SJCRH30 (cell line): Measurements from ENCODE around the gene IRX2. TPM values are rescaled to one million over a fixed set of nuclear protein-coding genes. Genes with fewer than 3 reads are reported as not detected.

Experiments used
- DNase-seq, 2 experiments: peaks; one replicate each; pipeline ENCODE4 v3.0.0-alpha.2; 2015 to 2020
- H3K27ac ChIP-seq: fragments of 250-450 bp; sonication (Bioruptor Pico); 2 replicates; pipeline ENCODE4 v1.5.1; 2020; ENCODE audit warnings: mild to moderate bottlenecking, moderate library complexity
- H3K27me3 ChIP-seq: fragments of 250-450 bp; sonication (Bioruptor Pico); 2 replicates; pipeline ENCODE4 v1.5.1; 2020; ENCODE audit warnings: mild to moderate bottlenecking, moderate library complexity
- H3K36me3 ChIP-seq: fragments of 250-450 bp; sonication (Bioruptor Pico); 2 replicates; pipeline ENCODE4 v1.5.1; 2020; ENCODE audit warnings: mild to moderate bottlenecking, moderate library complexity
- H3K4me1 ChIP-seq: fragments of 250-450 bp; sonication (Bioruptor Pico); 2 replicates; pipeline ENCODE4 v1.5.1; 2020; ENCODE audit warnings: mild to moderate bottlenecking, moderate library complexity
- H3K4me3 ChIP-seq: fragments of 250-450 bp; sonication (Bioruptor Pico); 2 replicates; pipeline ENCODE4 v1.5.1; 2020; ENCODE audit warnings: mild to moderate bottlenecking, moderate library complexity
- H3K9me3 ChIP-seq: fragments of 250-450 bp; sonication (Bioruptor Pico); replicated peaks from 2 replicates; pipeline ENCODE4 v1.5.1; 2020; ENCODE audit warnings: mild to moderate bottlenecking, moderate library complexity
- total RNA-seq: library from RNA; depleted of rRNA; stranded (reverse); fragments of >200 nt; shearing (Covaris generic); gene quantifications from 2 replicates; pipeline ENCODE4 v1.2.3, GENCODE V29; 2014

IRX2 gene
- total RNA-seq, 1 experiment from 2014 or later: 6.4 TPM

GRCh38 chr5:2750758-2751464 is 566 bp downstream of the IRX2 start:
- peak; percentile 14 to 32 for DNase-seq
- Histone ChIP-seq H3K4me1 (no peaks in the 10 kb centered on the region), H3K4me3 (peak overlapping the region; percentile 81), H3K27ac (0 out of 2 replicates have a peak overlapping the region, but pooled peaks have one; percentile 21), H3K27me3 (no peaks in the 10 kb centered on the region), H3K9me3 (no peaks in the 10 kb centered on the region), H3K36me3 (peaks cover 8% of the 10 kb centered on the region; the same call in 1 of the 2 replicates)

GRCh38 chr5:2750026-2750757 is 1.3 kb downstream of the IRX2 start:
- H3K9me3 ChIP-seq: no peaks in the 10 kb centered on the region
- no peaks in the 10 kb centered on the region for H3K4me1 ChIP-seq
- H3K27ac ChIP-seq: 0 out of 2 replicates have a peak overlapping the region, but pooled peaks have one; percentile 21
- peaks cover 8% of the 10 kb centered on the region; the same call in 1 of the 2 replicates for H3K36me3 ChIP-seq
- peak in 1 of 2 experiments; percentile 13 for DNase-seq
- H3K27me3 ChIP-seq: no peaks in the 10 kb centered on the region
- peak overlapping the region; percentile 81 for H3K4me3 ChIP-seq

- DNase-seq: no peak
- Histone ChIP-seq H3K9me3 (no peaks in the 10 kb centered on the region), H3K27me3 (no peaks in the 10 kb centered on the region), H3K4me1 (no peaks in the 10 kb centered on the region), H3K4me3 (peak overlapping the region; percentile 81; the same call in 1 of the 2 replicates), H3K36me3 (peaks cover 8% of the 10 kb centered on the region; the same call in 1 of the 2 replicates), H3K27ac (no peak overlapping the region)
Measured at GRCh38 chr5:2749514-2750025, 1.9 kb downstream of the IRX2 start.

- no peak overlapping the region for H3K4me3 ChIP-seq
- no peaks in the 10 kb centered on the region for H3K9me3 ChIP-seq
- peaks cover 8% of the 10 kb centered on the region; the same call in 1 of the 2 replicates for H3K36me3 ChIP-seq
- H3K27ac ChIP-seq: no peak overlapping the region
- no peaks in the 10 kb centered on the region for H3K27me3 ChIP-seq
- no peak for DNase-seq
- no peaks in the 10 kb centered on the region for H3K4me1 ChIP-seq
Measured at GRCh38 chr5:2748861-2749513, 2.5 kb downstream of the IRX2 start.

GRCh38 chr5:2748179-2748860 is 3.2 kb downstream of the IRX2 start:
- Histone ChIP-seq H3K27me3 (no peaks in the 10 kb centered on the region), H3K27ac (no peak overlapping the region), H3K36me3 (peaks cover 8% of the 10 kb centered on the region; the same call in 1 of the 2 replicates), H3K4me3 (no peak overlapping the region), H3K9me3 (no peaks in the 10 kb centered on the region), H3K4me1 (no peaks in the 10 kb centered on the region)
- DNase-seq: no peak

- no peak for DNase-seq
- Histone ChIP-seq H3K4me1 (no peaks in the 10 kb centered on the region), H3K27me3 (no peaks in the 10 kb centered on the region), H3K36me3 (peaks cover 8% of the 10 kb centered on the region; the same call in 1 of the 2 replicates), H3K4me3 (no peak overlapping the region), H3K27ac (no peak overlapping the region), H3K9me3 (no peaks in the 10 kb centered on the region)
Measured at GRCh38 chr5:2747363-2748162, 3.9 kb downstream of the IRX2 start.

GRCh38 chr5:2746561-2747032 is 4.9 kb downstream of the IRX2 start:
- no peaks in the 10 kb centered on the region for H3K9me3 ChIP-seq
- H3K4me1 ChIP-seq: no peaks in the 10 kb centered on the region
- no peak overlapping the region for H3K27ac ChIP-seq
- H3K4me3 ChIP-seq: no peak overlapping the region
- H3K27me3 ChIP-seq: no peaks in the 10 kb centered on the region
- peaks cover 8% of the 10 kb centered on the region; the same call in 1 of the 2 replicates for H3K36me3 ChIP-seq
- no peak for DNase-seq

- no peak overlapping the region for H3K4me3 ChIP-seq
- no peaks in the 10 kb centered on the region for H3K9me3 ChIP-seq
- no peak overlapping the region for H3K27ac ChIP-seq
- peaks cover 8% of the 10 kb centered on the region; the same call in 1 of the 2 replicates for H3K36me3 ChIP-seq
- DNase-seq: no peak
- no peaks in the 10 kb centered on the region for H3K27me3 ChIP-seq
- no peaks in the 10 kb centered on the region for H3K4me1 ChIP-seq
Measured at GRCh38 chr5:2744485-2744884, 7.0 kb downstream of the IRX2 start.

GRCh38 chr5:2742921-2743679 is 8.4 kb downstream of the IRX2 start:
- no peak for DNase-seq
- H3K4me1 ChIP-seq: no peaks in the 10 kb centered on the region
- H3K27ac ChIP-seq: no peak overlapping the region
- H3K27me3 ChIP-seq: no peaks in the 10 kb centered on the region
- H3K36me3 ChIP-seq: 0 out of 2 replicates have a peak, but pooled peaks cover 3% of the 10 kb centered on the region
- no peak overlapping the region for H3K4me3 ChIP-seq
- H3K9me3 ChIP-seq: no peaks in the 10 kb centered on the region

GRCh38 chr5:2741956-2742355 is 9.5 kb downstream of the IRX2 start:
- no peaks in the 10 kb centered on the region for H3K4me1 ChIP-seq
- no peaks in the 10 kb centered on the region for H3K27me3 ChIP-seq
- H3K9me3 ChIP-seq: no peaks in the 10 kb centered on the region
- no peak overlapping the region for H3K27ac ChIP-seq
- H3K36me3 ChIP-seq: no peaks in the 10 kb centered on the region
- H3K4me3 ChIP-seq: no peak overlapping the region
- no peak for DNase-seq

GRCh38 chr5:2740876-2741555 is 10.5 kb downstream of the IRX2 start:
- Histone ChIP-seq H3K27me3 (no peaks in the 10 kb centered on the region), H3K4me3 (no peak overlapping the region), H3K9me3 (no peaks in the 10 kb centered on the region), H3K4me1 (no peaks in the 10 kb centered on the region), H3K36me3 (no peaks in the 10 kb centered on the region), H3K27ac (no peak overlapping the region)
- DNase-seq: no peak

GRCh38 chr5:2740051-2740875 is 11.2 kb downstream of the IRX2 start:
- Histone ChIP-seq H3K9me3 (no peaks in the 10 kb centered on the region), H3K27me3 (no peaks in the 10 kb centered on the region), H3K4me3 (no peak overlapping the region), H3K36me3 (no peaks in the 10 kb centered on the region), H3K27ac (no peak overlapping the region), H3K4me1 (no peaks in the 10 kb centered on the region)
- DNase-seq: no peak
